Fibroblast of pulmonary artery (primary cell): ENCODE results near the gene GRK3.
"Not testable (repeated sequence)": the region's sequence is repeated elsewhere in the genome, so short reads cannot be mapped to it uniquely, and the experiment has no call there.

Source experiments
- DNase-seq: peaks from one replicate; pipeline ENCODE4 v3.0.0-alpha.2; 2010; ENCODE audit warnings: low read depth
- H3K4me3 ChIP-seq: replicated peaks from 2 replicates; pipeline ENCODE4 v1.5.1; 2011; ENCODE audit warnings: low read depth, mild to moderate bottlenecking, control low read depth, low read length, moderate library complexity
- TF ChIP-seq, protein P1 (sequence below): IDR thresholded peaks from 2 replicates; pipeline ENCODE4 v1.5.1; 2011; ENCODE audit warnings: mild to moderate bottlenecking, control low read depth, low read length, inconsistent platforms; ENCODE audit errors: missing control alignments

The GRK3 gene

DNA sequence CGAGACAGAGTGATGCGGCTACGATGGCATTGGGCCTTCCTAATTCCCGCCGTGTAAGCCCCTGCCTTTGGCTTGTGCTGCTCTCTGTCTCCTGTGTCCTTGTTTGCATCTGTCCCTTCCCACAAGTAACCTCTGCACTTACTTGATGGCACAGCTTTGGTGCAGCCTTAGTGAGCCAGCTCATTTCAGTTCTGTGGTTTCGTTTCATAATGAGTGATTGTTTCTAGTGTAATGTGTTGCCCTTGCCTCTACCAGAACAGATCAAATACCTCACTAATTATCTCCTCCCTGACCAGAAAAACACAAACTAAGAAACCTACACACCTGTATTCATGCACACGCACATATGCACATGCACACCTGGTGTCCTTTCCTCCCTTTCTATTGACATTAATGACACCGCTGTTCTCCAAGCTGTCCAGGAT lies 58.8 kb downstream of the GRK3 start:
- no peak for DNase-seq
- TF ChIP-seq, protein P1, sequence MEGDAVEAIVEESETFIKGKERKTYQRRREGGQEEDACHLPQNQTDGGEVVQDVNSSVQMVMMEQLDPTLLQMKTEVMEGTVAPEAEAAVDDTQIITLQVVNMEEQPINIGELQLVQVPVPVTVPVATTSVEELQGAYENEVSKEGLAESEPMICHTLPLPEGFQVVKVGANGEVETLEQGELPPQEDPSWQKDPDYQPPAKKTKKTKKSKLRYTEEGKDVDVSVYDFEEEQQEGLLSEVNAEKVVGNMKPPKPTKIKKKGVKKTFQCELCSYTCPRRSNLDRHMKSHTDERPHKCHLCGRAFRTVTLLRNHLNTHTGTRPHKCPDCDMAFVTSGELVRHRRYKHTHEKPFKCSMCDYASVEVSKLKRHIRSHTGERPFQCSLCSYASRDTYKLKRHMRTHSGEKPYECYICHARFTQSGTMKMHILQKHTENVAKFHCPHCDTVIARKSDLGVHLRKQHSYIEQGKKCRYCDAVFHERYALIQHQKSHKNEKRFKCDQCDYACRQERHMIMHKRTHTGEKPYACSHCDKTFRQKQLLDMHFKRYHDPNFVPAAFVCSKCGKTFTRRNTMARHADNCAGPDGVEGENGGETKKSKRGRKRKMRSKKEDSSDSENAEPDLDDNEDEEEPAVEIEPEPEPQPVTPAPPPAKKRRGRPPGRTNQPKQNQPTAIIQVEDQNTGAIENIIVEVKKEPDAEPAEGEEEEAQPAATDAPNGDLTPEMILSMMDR, result no peak
- H3K4me3 ChIP-seq, result no peak overlapping the region

DNA sequence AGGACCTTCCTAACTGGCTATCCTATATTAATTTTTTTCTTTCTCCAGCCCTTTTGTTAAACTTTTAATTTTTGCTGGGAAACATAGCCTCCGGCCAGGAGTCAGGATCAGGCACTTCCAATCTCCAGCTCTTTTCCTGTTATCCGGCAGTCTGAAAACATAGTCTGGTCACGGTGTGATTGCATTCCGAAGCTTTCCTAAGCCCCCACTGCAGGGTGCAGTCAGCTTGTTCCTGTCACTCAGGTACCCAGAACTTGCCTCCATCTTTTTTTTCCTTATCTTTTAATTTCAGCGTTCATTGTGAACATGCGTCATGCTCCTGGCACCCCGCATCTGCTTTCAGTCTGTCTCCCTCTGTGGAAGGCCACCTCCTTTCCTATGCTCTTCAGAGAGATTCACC lies 59.4 kb downstream of the GRK3 start:
- no peak for DNase-seq
- no peak overlapping the region for H3K4me3 ChIP-seq
- TF ChIP-seq, protein P1, result no peak

DNA sequence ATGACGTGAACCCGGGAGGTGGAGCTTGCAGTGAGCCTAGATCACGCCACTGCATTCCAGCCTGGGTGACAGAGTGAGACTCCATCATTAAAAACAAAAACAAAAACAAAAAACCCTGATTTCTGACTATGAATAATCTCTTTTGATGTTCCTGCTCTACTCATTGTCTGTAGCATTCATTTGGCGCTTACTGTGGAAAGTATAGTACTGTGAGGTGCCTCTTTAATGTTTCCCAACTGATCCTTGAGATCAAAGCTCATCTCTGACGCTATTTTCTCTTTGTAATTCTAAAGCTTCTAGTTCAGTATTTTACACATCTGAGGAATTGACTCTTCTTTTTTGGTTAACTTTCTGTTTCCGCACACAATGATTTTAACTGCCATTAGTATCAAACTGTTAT lies 60.0 kb downstream of the GRK3 start:
- TF ChIP-seq, protein P1, result no peak

DNA sequence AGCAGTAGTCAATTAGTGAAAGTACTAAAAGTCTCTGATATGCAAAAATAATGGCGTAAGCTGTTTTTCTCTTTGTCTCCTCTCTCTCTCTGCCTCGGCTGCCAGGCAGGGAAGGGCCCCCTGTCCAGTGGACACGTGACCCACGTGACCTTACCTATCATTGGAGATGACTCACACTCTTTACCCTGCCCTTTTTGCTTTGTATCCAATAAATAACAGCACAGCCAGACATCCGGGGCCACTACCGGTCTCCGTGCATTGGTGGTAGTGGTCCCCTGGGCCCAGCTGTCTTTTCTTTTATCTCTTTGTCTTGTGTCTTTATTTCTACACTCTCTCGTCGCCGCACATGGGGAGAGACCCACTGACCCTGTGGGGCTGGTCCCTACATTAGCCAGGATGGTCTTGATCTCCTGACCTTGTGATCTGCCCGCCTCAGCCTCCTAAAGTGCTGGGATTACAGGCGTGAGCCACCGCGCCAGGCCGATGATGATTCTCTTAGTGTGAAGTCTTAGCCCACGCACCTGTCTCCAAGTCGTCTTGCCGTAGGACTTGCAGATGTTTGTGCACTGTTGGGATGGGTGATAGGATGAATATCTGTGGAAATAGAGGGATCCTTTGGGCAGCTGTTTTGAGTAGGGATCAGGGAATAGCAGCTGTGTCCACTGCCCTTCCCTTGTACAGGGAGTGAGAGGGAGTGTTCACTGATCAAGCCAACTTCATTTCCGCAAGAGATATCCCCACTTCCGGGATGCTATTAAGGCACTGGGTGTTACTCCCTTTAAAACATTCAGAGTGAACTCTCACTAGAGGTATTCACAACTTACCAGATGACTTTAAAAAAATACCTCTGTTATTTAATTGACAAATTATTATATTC lies 61.5 kb downstream of the GRK3 start:
- not testable (repeated sequence) for DNase-seq, H3K4me3 ChIP-seq

More for the DNA sequence above, 60.0 kb downstream of the GRK3 start:
- no peak overlapping the region for H3K4me3 ChIP-seq
- no peak for DNase-seq

DNA sequence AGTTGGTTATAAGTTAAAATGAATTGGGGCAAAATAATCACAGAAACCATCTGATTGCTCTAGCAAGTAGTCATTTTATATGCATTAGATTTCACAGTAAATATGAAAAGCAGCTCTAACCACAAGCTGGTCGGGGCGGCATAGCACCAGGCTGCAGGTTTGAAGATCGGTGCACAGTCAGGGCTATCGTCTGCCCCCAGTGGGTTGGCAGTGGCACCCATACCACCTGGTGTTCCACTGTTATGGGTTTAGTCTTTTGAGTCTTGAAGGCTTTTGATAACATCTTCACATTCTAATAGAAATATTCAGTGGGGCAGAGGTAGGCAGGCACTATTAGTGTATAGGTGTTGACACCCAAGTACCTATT lies 62.1 kb downstream of the GRK3 start:
- no peak overlapping the region for H3K4me3 ChIP-seq
- TF ChIP-seq, protein P1, result no peak
- no peak for DNase-seq

DNA sequence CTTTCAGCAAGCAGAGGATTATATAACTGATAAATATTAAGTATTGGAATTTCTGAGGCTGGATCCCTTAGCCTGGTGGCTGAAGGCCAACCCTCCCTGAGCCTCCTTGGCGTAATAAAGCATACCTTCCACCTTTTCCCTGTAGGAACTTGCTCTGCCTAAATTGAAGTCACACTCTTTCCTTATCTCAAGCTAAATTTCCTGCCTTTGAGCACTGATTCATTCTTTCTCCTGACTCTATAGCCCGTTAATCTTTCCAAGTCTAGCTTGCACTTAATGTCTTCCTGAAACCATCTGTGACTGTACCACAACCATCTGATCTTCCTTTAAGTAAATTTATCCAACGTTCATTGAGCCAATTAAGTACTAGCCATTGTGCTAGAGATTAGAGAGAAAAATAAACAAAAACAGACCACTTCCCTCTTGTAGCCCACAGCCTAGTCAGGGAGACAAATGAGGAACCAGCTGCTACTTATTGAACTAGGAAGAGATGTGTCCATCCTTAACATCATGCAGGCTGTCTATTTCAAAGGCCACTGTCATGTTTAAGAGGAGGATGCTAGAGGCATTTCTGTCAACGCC lies 62.9 kb downstream of the GRK3 start:
- no peak overlapping the region for H3K4me3 ChIP-seq
- peak; percentile 3 for DNase-seq
- TF ChIP-seq, protein P1, result no peak

DNA sequence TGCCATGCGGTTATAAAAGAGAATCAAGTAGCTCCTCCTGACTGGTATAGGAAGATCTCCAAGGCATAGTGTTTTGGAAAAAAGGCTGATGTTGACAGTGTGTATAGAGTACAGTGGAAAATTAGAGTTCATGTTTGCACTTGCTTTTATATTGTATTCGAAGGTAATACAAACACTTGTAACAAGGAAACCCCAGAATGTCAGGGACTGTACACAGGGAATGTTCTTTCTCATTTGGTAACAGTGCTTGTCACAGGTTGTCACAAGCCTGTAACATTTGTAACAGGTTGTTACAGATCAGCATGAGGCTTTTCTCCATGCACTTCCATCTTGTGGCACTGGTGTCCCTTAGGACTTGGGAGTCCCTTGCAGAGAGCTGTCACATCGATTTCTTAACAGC lies 64.0 kb downstream of the GRK3 start:
- no peak for DNase-seq
- H3K4me3 ChIP-seq, result no peak overlapping the region
- TF ChIP-seq, protein P1, result no peak
